ENCODE results near the gene KCNQ1OT1. TPM values are rescaled to one million over a fixed set of nuclear protein-coding genes. Genes with fewer than 3 reads are reported as not detected.

The KCNQ1OT1 gene
- total and polyA plus RNA-seq, 4 donors, result 0.05 to 4.9 (median 0.61) TPM

DNA sequence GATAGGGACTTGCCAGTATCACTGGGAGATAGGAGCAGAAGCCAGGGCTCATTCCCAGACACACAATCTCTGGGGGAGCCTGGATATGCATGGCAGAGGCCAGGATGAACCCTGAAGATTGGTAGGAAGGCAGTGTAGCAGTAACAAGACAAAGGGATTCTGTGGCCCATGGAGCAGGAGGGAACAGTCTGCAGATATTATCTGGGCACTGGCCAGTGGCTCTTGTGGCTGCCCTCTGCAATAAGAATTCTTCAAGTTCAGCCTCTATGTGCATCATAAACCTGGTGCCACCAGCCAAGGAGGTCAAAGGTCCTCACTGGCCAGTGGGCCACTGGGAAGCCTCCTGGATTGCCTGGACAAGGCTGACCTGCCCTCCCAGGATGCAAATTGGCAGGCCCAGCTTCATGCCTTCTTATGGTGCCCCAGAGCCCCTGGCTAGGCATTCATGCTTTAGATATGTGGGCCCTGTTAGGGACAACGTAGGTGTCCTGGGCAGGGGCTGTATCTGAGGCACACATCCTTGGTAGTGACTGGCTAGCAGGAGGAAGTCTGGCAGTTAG lies 29.2 kb downstream of the KCNQ1OT1 start:
- Histone ChIP-seq H3K27me3 (ENCODE audit: control insufficient read depth in 4 of 4, insufficient read depth in 4 of 4, low read length in 3 of 4) (no peaks in the 10 kb centered on the region), H3K4me1 (ENCODE audit: control insufficient read depth in 4 of 4, insufficient read depth in 4 of 4, low read length in 3 of 4) (peaks cover 0 to 5% (median 0%) of the 10 kb centered on the region in 4 donors), H3K36me3 (ENCODE audit: control insufficient read depth in 4 of 4, insufficient read depth in 3 of 4, low read depth in 1 of 4, low read length in 3 of 4) (no peaks in the 10 kb centered on the region), H3K9me3 (ENCODE audit: control insufficient read depth in 4 of 4, low read length in 3 of 4) (no peaks in the 10 kb centered on the region), H3K27ac (ENCODE audit: low read depth in 1 of 2, low read length in 2 of 2) (no peak overlapping the region), H3K4me3 (ENCODE audit: low read depth in 1 of 3, low read length in 3 of 3) (no peak overlapping the region), H3K9ac (ENCODE audit: low read depth in 1 of 2, low read length in 2 of 2) (no peak overlapping the region)
- TF ChIP-seq SP1 (IDR thresholded peaks at IDR 0.05), result no peak
- TF ChIP-seq, protein P1, sequence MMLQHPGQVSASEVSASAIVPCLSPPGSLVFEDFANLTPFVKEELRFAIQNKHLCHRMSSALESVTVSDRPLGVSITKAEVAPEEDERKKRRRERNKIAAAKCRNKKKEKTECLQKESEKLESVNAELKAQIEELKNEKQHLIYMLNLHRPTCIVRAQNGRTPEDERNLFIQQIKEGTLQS (IDR thresholded peaks at IDR 0.05), result no peak
- TF ChIP-seq GABPA (IDR thresholded peaks at IDR 0.05 in 1 of 2, conservative IDR thresholded peaks at IDR 0.05 in 1 of 2), result no peak
- TF ChIP-seq FOXA1 (IDR thresholded peaks at IDR 0.05), result no peak
- TF ChIP-seq FOXA2 (IDR thresholded peaks at IDR 0.05), result no peak
- TF ChIP-seq, protein P2, sequence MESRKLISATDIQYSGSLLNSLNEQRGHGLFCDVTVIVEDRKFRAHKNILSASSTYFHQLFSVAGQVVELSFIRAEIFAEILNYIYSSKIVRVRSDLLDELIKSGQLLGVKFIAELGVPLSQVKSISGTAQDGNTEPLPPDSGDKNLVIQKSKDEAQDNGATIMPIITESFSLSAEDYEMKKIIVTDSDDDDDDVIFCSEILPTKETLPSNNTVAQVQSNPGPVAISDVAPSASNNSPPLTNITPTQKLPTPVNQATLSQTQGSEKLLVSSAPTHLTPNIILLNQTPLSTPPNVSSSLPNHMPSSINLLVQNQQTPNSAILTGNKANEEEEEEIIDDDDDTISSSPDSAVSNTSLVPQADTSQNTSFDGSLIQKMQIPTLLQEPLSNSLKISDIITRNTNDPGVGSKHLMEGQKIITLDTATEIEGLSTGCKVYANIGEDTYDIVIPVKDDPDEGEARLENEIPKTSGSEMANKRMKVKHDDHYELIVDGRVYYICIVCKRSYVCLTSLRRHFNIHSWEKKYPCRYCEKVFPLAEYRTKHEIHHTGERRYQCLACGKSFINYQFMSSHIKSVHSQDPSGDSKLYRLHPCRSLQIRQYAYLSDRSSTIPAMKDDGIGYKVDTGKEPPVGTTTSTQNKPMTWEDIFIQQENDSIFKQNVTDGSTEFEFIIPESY (IDR thresholded peaks at IDR 0.05), result no peak
- TF ChIP-seq RXRA (IDR thresholded peaks at IDR 0.05), result no peak
- TF ChIP-seq NR2F2 (IDR thresholded peaks at IDR 0.05), result no peak
- no peak for TF ChIP-seq HNF4A (conservative IDR thresholded peaks at IDR 0.05)
- TF ChIP-seq, protein P3, sequence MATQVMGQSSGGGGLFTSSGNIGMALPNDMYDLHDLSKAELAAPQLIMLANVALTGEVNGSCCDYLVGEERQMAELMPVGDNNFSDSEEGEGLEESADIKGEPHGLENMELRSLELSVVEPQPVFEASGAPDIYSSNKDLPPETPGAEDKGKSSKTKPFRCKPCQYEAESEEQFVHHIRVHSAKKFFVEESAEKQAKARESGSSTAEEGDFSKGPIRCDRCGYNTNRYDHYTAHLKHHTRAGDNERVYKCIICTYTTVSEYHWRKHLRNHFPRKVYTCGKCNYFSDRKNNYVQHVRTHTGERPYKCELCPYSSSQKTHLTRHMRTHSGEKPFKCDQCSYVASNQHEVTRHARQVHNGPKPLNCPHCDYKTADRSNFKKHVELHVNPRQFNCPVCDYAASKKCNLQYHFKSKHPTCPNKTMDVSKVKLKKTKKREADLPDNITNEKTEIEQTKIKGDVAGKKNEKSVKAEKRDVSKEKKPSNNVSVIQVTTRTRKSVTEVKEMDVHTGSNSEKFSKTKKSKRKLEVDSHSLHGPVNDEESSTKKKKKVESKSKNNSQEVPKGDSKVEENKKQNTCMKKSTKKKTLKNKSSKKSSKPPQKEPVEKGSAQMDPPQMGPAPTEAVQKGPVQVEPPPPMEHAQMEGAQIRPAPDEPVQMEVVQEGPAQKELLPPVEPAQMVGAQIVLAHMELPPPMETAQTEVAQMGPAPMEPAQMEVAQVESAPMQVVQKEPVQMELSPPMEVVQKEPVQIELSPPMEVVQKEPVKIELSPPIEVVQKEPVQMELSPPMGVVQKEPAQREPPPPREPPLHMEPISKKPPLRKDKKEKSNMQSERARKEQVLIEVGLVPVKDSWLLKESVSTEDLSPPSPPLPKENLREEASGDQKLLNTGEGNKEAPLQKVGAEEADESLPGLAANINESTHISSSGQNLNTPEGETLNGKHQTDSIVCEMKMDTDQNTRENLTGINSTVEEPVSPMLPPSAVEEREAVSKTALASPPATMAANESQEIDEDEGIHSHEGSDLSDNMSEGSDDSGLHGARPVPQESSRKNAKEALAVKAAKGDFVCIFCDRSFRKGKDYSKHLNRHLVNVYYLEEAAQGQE (IDR thresholded peaks at IDR 0.05), result no peak
- TF ChIP-seq RAD21 (IDR thresholded peaks at IDR 0.05), result no peak
- no peak for TF ChIP-seq EGR1 (IDR thresholded peaks at IDR 0.05; ENCODE audit: low read depth in 2 of 2)
- TF ChIP-seq, protein P4, sequence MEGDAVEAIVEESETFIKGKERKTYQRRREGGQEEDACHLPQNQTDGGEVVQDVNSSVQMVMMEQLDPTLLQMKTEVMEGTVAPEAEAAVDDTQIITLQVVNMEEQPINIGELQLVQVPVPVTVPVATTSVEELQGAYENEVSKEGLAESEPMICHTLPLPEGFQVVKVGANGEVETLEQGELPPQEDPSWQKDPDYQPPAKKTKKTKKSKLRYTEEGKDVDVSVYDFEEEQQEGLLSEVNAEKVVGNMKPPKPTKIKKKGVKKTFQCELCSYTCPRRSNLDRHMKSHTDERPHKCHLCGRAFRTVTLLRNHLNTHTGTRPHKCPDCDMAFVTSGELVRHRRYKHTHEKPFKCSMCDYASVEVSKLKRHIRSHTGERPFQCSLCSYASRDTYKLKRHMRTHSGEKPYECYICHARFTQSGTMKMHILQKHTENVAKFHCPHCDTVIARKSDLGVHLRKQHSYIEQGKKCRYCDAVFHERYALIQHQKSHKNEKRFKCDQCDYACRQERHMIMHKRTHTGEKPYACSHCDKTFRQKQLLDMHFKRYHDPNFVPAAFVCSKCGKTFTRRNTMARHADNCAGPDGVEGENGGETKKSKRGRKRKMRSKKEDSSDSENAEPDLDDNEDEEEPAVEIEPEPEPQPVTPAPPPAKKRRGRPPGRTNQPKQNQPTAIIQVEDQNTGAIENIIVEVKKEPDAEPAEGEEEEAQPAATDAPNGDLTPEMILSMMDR (IDR thresholded peaks at IDR 0.05; ENCODE audit: low read depth, low read length, missing input control), result no peak
- TF ChIP-seq JUND (IDR thresholded peaks at IDR 0.05), result no peak
- TF ChIP-seq, protein P5, sequence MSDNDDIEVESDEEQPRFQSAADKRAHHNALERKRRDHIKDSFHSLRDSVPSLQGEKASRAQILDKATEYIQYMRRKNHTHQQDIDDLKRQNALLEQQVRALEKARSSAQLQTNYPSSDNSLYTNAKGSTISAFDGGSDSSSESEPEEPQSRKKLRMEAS (IDR thresholded peaks at IDR 0.05), result no peak
- no peak for TF ChIP-seq TAF1 (conservative IDR thresholded peaks at IDR 0.05)
- TF ChIP-seq YY1 (IDR thresholded peaks at IDR 0.05), result no peak
- no peak for TF ChIP-seq HNF4G (IDR thresholded peaks at IDR 0.05)
- no peak for DNase-seq (ENCODE audit: low spot score)
- WGBS, result 41% methylated on average over 1 of the region's 1 CpG
